HG03064 (cell line): ENCODE measurements around the gene SH3RF3.

Source experiments
- ATAC-seq: cut with Tn5 transposase; IDR thresholded peaks from one replicate; pipeline ENCODE4 v1.9.1; 2021; ENCODE audit warnings: low read depth; ENCODE audit not compliant: unreplicated experiment

Gene SH3RF3

GRCh38 chr2:109549016-109549590 is 420.1 kb downstream of the SH3RF3 start:
- ATAC-seq: no peak
